ENCODE measurements around the gene GPR135. TPM values are rescaled to one million over a fixed set of nuclear protein-coding genes. Genes with fewer than 3 reads are reported as not detected.

The GPR135 gene
- total RNA-seq, 1 experiment from 2014 or later = 3.9 TPM

GRCh38 chr14:59439256-59439965 is 25.8 kb downstream of the GPR135 start:
- no peak overlapping the region for H3K9ac ChIP-seq (ENCODE audit: low read length)
- intact Hi-C loops (cut with micrococcal nuclease) = no loop called here
- no peaks in the 10 kb centered on the region for H3K27me3 ChIP-seq (ENCODE audit: insufficient read depth, low read length)
- ATAC-seq (no peak), DNase-seq (ENCODE audit: low read depth, low spot score) (no peak)
- H4K20me1 ChIP-seq (ENCODE audit: insufficient read depth) = no peaks in the 10 kb centered on the region
- no TSS peak for BruUV-seq (replicated peaks)
- no peaks in the 10 kb centered on the region for H3K36me3 ChIP-seq (ENCODE audit: control insufficient read depth in 1 of 2, insufficient read depth in 2 of 2, low read length in 2 of 2)
- no peaks in the 10 kb centered on the region for H3K79me2 ChIP-seq (ENCODE audit: insufficient read depth, low read length)
- H3K4me1 ChIP-seq (ENCODE audit: control insufficient read depth in 1 of 2, insufficient read depth in 2 of 2, low read length in 2 of 2) = peaks cover 4 to 7% of the 10 kb centered on the region in 2 experiments; a peak in 1 of 4 replicates
- no peak overlapping the region for H2AFZ ChIP-seq (ENCODE audit: low read depth, low read length, poor library complexity, severe bottlenecking)
- ChIA-PET CTCF (interaction anchor here (1.1 kb wide), 1 partner anchor 316 kb away, joined by 3 read pairs; no protein-coding TSS in a partner anchor), RAD21 (ENCODE audit: low non-redundant PET in 1 of 2, low total read pairs in 2 of 2, uncharacterized antibody in 2 of 2, unreplicated experiment in 2 of 2) (no interaction called here), POLR2A (no interaction called here)
- TF ChIP-seq MAX (IDR thresholded peaks at IDR 0.05) = no peak
- TF ChIP-seq RAD21 (IDR thresholded peaks at IDR 0.05; ENCODE audit: low read depth) = no peak
- no peak for TF ChIP-seq ATF3 (IDR thresholded peaks at IDR 0.05)
- TF ChIP-seq ZBTB33 (IDR thresholded peaks at IDR 0.05; ENCODE audit: extremely low read depth, insufficient replicate concordance, low read length) = no peak
- no peak for TF ChIP-seq TCF7L2 (IDR thresholded peaks at IDR 0.05; ENCODE audit: borderline replicate concordance, extremely low read depth, insufficient read depth, insufficient read length)
- no peak overlapping the region for H3K4me3 ChIP-seq (replicated peaks in 1 of 2; ENCODE audit: low read depth in 1 of 2, low read length in 2 of 2)
- no peaks in the 10 kb centered on the region for H3K9me2 ChIP-seq (ENCODE audit: insufficient read depth)
- H3K9me3 ChIP-seq (ENCODE audit: control insufficient read depth in 1 of 2, insufficient read depth in 1 of 2, low read depth in 1 of 2, low read length in 2 of 2) = no peaks in the 10 kb centered on the region
- H3K27ac ChIP-seq (ENCODE audit: low read depth, low read length) = no peak overlapping the region
- no peak overlapping the region for H3K4me2 ChIP-seq (ENCODE audit: low read length)
